Measurements from ENCODE around the gene TRAF1.

The TRAF1 gene

DNA sequence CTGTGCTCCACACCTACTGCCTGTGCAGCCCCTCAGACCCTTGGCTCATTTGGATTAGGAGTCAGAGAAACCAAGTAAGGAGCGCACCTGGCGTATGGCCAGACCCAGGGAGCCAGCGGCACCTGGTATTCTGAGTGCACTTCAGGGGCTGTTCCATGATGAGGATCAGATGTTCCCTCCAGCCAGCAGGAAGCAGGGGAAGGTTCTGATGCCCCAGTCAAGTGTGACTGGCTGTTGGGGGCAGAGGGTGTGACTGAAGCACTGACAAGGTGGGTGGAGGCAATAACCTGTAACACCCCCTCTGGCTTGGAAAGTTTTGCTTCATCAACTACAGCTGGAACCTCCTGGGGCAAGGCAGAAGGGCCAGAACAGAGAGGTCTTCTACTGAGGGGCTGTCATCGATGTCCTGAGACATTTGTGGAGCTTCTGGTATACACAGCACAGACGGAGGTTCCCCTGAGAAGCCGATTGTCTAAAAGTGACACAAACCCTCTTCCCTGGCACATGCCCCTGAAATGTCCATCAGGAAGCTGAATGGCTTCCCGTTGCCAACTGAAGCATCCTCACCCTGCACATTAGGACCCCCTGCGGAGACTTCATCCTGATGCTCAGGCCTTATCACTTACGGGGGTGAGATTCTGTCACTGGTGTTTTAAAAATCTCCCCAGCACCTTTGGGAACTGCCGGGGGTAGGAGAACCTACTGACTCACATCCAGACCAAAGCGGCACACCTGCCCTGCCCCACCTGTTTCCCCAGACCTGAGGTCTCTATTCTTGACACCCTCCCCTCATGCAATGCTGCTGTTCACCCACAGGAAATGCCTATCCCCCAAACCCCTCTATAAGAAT, 21.1 kb downstream of the TRAF1 start:
- DNase-seq (ENCODE audit: low read depth), result no peak

DNA sequence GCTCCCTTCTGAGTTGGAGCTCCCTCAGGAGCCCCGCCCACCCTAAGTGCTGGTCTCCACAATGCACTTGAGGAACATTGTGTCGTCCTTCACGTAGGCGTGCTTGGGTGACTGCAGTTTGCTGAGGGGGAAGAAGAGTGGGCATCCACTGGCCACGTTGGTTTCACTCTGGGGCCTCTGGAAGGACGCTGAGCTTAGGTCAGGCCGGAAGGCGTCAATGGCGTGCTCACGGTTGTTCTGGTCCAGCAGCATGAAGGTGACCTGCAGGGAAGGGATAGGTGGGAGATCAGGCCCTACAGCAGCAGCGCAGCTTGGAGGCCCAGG, 21.7 kb downstream of the TRAF1 start:
- no peak for DNase-seq (ENCODE audit: low read depth)

DNA sequence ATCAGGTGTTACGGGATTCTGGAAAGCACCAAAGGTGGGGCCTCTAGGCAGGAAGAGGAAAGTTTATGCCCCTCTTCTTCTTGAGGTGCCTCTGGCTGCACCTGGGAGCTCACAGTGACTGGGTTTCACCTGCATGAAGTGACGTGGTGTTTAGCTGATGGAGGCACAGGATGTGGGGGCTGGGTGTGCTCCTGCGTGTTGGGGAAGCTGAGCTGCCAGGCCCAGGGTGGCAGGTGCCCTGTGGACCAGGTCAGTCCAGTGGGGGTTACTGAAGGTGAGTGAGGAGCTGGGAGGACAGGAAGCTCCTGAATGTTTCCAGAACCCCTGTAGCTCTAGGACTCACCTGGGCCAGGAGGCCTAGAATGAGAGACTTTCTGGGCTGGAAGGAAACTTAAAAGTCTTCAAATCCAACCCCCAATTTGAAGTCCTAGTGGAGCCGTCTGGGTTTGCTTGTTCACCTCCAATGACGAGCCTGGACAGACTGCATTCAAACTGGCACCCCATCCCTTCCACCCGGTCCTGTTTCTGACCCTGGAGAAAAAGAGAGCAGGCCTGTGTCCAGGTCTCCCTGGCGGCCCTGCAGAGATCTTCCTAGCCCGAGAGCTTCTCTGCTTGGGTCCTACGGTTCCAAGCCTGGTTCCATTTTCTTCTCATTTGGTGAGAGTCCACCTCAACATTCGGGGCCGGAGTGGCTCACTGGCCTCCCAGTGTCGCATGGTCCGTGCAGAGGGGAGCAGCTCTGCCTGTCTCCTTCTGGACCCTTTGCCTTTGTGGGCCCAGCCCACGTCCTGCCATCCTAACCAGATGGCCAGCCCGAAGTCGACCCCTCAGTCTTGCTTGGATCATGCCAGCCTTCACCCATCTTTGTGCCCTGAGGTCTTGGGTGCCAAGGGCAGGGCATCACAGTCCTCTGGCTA, 22.3 kb downstream of the TRAF1 start:
- DNase-seq (ENCODE audit: low read depth), result no peak

DNA sequence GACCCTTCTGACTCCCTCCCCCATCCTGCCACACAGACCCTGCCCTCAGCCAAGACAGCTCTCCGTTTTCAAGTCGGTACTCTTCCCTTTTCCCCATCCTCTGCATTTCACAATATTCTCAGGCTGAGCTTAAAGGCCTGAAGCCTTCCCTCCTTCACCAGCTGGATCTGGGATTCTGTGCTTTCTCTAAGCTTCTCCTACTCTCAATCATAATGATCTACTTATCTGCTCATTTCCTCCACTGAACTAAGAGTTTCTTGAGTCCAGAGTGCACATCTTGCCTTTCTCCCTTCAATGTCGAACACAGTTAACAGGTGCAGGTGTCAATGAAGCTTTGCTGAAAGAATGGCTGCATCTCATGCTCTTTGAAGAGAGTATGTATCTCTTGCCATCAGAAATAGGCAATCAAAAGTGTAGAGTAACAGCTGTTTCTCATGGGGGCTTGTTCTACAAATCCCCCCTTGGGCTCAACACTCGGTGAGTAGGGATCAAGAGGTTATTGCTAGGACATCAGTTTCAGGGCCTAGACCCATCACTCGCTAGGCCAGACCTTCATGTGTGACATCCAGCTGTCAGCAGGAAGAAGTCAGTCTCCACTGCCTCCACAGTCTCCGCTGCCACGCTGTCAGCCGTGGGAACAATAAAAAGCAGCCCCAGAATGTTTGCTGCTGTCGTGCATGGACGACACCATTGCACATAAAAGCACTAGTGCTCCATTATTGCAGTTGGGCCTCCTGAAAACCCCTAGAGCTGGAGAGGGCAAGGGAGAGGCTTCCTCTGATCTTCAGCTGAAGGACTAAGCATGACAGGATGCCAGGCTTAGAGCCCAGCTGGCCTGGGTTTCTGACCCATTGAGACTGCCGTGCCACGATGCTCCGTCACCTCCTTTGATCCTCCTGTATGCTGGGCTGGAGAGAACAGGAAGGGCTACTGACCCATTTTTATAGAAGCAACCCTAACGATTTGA, 23.7 kb downstream of the TRAF1 start:
- no peak for DNase-seq (ENCODE audit: low read depth)

DNA sequence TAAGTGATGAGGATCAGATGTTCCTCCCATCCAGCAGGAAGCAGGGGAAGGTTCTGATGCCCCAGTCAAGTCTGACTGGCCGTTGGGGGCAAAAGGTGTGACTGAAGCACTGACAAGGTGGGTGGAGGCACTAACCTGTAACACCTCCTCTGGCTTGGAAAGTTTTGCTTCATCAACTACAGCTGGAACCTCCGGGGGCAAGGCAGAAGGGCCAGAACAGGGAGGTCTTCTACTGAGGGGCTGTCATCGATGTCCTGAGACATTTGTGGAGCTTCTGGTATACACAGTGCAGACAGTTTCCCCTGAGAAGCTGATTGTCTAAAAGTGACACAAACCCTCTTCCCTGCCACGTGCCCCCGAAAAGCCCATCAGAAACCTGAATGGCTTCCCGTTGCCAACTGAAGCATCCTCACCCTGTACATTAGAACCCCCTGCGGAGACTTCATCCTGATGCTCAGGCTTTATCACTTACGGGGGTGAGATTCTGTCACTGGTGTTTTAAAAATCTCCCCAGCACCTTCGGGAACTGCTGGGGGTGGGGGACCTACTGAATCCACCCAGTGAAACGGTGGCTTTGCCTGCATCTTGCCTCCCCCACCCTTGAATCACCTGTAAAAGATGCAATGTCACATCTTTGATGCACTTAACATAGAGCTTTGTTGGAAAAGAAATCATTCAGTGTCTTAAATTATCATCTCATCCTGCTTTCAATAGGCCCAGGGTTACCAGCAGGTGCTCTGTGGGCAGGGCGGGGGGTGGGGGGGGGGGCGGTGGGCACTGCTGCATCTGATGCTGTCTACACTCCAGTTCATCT, 24.6 kb downstream of the TRAF1 start:
- no peak for DNase-seq (ENCODE audit: low read depth)

DNA sequence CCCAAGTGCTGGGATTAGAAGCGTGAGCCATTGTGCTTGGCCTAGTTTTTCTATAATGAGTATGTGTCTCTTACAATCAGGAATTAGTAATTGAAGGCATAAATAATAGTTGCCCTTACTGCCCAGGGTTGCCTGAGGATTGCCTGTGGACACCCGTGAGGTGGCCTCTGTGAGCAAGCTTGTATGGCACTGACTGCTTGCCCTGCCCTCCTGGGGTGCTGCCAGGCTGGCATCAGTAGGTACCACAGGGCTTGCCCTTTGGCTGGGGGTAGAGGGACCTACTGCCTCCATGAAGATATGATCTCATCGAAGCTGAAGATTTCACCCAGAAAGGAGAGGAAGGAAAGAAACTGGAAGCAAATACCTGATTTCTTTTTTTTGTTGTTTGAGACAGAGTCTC, 25.8 kb downstream of the TRAF1 start:
- no peak for DNase-seq (ENCODE audit: low read depth)

DNA sequence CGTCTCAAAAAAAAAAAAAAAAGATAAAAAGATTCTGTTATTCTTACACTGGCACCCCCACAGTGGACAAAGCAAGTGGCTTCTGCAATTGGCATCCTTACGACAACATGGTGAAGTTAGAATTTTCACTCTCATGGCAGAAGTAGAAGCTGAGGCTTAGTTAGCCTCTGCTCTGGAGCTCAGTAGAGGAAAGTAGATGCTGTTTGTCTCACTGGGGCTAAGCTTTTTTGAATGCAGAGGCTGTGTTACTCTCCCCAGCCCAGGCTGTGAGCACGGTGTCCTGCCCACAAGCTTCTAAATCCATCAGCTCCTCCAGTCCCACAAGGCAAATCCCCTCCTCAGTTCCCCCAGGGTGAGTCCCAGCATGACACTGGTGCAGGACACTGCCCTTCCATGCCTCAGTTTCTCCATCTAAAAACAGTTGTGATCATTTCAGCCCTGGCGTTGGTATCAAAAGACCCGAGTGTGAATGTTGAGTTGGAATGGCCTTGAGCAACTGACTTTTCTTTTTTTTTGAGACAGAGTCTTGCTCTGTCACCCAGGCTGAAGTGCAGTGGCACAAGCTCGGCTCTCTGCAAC, 27.0 kb downstream of the TRAF1 start:
- no peak for DNase-seq (ENCODE audit: low read depth)

DNA sequence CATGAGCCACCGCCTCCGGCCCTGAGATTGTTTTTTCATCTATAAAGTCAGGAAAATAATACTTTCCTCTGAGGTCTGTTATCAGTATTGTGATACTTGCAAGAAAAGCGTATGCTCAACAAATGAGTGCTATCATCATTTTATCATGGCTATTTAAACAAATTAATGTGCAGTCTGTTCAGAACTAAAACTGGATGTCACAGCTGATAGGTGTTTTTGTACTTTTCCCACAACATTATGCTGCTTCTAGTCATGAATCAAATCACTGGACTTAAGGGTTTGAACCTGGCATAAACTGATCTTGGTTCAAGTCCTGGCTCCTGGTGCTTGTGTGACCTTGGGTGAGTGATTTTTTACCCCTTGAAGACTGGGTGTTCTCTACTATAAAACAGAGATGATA, 28.2 kb downstream of the TRAF1 start:
- DNase-seq (ENCODE audit: low read depth), result no peak

DNA sequence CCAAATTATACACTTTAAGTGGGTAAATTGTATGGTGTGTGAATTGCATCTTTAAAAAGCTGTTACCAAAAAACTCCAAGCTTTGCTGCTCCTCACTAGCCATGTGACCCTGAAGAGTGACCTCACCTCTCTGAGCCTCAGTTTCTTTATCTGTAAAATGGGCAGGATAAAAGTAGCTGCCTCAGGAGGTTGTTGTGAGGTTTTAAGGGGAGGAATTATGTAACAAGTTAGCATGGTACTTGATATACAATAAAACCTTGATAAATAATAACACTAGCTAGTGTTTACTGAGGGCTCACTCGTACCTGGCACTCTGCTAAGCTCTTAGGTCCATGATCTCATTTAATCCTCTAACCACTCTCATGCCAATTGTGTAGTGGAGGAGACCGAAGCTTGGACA, 30.6 kb downstream of the TRAF1 start:
- no peak for DNase-seq (ENCODE audit: low read depth)

DNA sequence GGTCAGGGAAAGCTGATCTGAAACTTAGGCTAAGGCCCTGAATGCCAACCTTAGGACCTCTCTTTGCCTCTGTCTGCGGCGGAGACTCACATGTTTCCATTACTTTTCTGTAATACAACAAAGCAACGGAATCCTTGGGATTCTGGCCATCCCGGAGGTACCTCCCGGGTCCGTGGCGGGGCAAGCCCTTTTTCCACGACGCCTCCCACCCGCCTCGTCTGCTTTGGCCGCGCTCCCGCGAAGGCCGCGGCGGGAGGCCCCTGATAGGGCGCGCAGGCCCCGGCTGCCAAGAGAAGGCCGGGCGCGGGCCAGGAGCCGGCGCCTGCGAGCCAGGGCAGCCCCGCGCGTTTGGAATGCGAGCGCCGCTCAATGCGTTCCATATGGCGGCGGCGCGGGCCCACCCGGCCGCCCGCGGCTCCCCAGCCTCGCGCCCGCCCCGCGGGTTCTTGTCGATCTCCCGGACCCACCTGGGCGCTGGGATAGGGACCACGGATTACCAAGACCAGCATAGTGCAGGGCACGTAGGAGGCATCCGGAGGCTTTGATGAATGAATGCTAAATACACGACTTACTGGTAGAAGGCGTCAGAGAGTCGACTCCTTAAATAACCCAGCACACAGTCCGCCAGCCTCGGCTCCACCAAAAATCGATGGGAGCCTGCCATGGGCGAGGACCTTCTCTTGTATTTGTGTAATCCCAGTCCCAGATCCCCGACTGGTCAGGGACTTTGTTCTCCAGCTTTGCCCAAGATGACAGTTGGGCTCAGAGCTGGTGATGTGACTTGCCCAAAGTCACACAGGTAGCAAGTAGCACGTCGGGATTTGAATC, 32.1 kb downstream of the TRAF1 start:
- DNase-seq (ENCODE audit: low read depth), result peak; percentile 41

DNA sequence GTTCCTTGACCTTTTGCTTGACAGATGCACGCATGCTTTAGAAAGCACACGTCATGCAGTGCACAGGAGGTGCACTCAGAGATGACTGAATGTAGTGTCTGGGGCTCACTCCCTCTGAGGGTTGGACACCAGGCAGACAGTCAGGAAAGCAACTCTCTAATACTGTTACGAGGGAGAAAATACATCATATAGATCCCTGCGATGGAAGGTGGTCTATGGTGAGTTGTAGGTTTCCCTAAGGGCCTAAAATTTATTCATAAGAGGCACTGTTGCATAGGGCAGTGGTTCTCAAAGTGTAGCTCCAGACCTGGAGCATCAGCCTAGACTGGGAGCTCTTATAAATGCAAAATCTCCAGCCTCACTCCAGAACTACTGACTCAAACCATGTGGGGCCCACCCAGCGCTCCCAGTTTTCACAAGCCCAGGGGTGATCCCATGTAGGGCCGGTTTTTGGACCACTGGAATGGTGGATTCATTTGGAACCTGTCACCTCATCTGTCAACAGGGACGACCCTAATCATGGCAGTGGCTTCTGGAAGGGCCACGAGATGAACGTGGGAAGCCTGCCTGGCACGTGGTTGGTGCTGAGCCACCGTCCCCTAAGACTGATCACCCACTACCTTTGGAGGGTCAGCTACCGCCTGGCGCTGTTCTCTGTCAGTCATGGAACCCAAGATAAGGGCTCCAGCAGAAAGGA, 32.8 kb downstream of the TRAF1 start:
- DNase-seq (ENCODE audit: low read depth), result no peak

DNA sequence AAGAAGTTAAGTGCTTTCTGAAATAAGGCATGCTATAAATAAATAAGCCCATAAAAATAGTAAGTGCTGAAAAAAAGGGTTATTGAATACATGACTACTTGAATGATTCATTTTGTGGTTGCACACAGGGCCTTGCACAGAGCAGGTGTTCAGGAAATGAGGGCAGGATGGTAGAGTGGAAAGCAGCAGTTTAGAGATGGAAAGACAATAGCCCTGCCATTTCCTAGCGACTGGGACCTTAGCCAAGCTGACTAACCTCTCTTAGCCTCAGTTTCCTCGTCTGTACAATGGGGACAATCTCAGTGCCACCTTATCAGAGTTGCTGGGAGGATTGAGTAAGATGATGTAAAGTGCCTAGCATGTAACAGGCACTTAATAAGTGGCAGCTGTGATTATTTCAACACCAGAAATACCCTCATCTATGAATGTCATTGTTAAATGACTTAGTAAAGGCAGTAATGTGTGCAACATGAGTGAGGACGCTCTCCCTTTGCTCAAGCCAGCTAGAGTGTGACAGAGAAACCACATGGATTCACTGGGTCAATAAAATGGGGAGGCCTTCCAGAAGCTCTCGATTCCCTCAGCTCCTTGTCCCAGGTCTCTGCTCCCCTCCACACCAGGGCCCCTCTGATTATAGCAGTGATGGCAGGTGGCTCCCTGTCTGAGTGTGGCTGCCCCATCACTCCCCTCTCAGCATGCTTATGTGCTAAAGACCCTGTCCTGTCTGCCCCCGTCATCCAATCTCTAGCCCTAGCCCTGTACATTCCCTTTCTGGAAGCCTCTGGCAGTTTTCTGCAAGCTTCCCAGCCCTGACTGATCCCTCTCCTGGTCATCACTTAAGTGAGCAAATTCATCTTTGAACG, 33.6 kb downstream of the TRAF1 start:
- peak; percentile 76 for DNase-seq (ENCODE audit: low read depth)

DNA sequence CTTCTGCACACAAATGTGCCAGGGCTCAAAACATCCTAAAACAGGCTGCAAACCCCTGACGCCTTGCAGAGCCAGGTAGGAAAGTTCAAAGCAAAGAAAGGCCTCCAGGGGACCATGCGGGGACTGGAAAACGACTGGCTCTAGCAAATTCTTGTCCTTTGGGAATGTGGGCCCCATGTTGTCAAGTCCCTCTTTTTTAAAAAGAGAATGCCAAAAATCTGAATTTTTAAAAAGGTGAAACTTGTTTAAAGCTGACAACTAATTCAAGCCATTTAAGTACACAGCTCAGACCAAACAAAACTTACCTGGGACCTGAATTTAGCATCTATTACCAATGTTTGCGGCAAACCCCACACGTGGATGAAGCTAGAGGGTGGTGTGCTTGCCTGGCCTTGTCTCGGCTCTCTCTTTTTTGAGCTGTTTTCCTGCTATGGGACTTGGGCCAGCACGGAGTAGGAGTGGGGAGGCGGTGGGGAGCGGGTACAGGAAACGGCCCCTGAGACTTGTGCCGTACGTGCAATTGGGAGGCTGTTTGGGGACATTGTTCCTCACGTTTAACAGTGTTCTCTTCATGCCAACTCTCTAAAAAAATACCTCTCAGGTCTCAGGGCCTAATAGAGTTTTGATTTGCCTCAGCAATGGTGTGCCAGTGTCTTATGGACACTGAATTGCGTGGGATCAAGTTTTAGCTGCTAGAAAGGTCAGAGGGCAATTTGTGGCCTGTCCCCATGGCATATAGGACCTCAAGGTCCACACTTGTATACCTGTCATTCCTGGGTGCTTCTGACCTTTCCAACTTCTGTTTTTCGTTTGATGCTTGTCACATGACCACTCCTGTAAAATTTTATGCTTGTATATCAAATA, 34.5 kb downstream of the TRAF1 start:
- DNase-seq (ENCODE audit: low read depth), result no peak

DNA sequence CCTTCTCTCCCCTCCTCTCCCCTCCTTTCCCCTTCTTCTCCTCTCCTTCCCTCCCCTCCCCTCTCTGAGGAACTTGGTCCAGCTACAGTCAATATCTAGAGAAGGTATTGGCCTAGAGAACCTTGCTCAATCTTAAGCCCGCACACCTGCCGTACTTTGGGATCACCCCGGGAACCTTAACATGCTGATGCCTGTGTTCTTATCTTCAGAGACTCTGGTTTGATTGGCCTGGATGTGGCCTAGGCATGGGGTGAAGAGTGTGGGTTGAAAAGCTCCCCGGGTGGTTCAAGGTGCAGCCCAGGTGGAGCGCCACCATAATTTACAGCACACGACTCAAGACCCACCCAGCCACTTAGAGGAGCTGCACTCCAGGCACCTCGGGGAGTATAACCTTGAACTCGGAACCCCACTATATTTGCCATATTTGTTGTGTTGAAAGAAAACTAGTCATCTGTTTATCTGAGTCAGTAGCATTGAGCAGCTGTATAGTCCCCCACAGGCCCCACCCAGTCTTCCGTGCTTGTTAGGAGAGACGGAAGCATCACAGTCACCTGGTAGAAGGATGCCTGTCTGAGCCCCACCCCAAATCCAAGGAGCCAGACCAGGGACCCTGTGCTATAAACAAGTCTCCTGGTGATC, 35.2 kb downstream of the TRAF1 start:
- no peak for DNase-seq (ENCODE audit: low read depth)

DNA sequence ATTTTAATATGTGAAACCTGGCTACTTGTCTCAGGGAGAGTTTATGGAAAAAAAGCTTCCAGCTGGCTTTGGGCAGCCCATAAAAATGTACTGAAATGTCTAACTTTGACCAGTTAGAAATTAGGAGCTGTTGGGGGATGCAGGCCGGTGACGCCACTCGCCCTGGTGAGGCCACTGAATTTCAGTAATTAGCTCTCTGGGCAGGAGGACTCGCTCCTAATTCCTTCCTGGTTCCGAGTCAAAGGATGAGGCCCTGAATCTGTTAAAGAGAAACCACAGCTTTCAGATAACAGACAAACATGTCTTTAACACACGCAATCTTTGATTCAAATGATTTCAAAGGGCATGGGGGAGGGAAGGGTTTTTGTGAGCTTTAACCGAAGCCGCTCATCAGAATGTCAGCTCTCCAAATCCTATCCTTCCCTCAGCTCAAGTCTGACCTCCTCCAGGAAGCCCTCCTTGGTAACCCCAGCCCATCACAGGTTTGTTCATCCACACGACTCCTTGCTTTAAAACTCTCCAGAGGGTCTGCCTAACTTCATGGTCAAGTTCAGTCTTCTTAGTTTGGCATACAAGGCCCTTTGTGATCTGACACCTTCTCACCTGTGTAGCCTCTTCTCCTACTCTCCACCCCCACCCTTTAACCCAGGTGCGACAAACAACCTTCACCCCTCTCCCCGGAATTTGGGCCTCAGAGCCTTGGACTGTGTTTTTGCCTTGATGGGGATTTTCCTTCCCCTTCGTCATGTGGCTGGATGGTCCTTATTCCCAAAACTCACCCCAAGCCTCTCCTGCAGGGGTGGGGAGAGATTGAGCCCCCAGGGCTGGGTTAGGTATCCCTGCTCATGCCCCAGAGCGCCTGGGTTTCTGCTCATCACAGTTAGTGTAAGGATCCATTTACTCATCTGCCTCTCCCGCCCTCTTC, 36.0 kb downstream of the TRAF1 start:
- peak; percentile 30 for DNase-seq (ENCODE audit: low read depth)

Measured in EH (cell line).